WTC11 (cell line): ENCODE data around the gene FANCI. TPM values are rescaled to one million over a fixed set of nuclear protein-coding genes. Genes with fewer than 3 reads are reported as not detected.

Experiments used
- ATAC-seq: fragments of 200-7000 bp; cut with Tn5 transposase; 2 replicates; pipeline ENCODE4 v1.10.0; 2021; ENCODE audit warnings: mild to moderate bottlenecking, moderate library complexity
- CTCF ChIA-PET: fragments of 300-600 bp; sonication (Branson Sonifier 250); formaldehyde crosslinking; loops from one replicate; lab custom pipeline; 2021; ENCODE audit warnings: antibody characterized with exemption; lab: Charles Lee
- POLR2A ChIA-PET: fragments of 350-600 bp; sonication (Branson Sonifier 250); formaldehyde crosslinking; loops from one replicate; lab custom pipeline; 2021; ENCODE audit warnings: antibody characterized with exemption; lab: Charles Lee
- DNase-seq: peaks from one replicate; pipeline ENCODE4 v3.0.0; 2021; ENCODE audit warnings: low spot score
- H3K27ac Mint-ChIP-seq: 2 replicates; pipeline ENCODE4 v1.8.0; 2021; ENCODE audit warnings: mixed read lengths
- H3K27me3 Mint-ChIP-seq: 2 replicates; pipeline ENCODE4 v1.8.0; 2021; ENCODE audit warnings: low read depth, mild to moderate bottlenecking, moderate library complexity, mixed read lengths
- H3K36me3 Mint-ChIP-seq: 2 replicates; pipeline ENCODE4 v1.8.0; 2021; ENCODE audit warnings: mixed read lengths
- H3K4me1 Mint-ChIP-seq: 2 replicates; pipeline ENCODE4 v1.8.0; 2022; ENCODE audit warnings: mixed read lengths
- H3K4me3 Mint-ChIP-seq: 2 replicates; pipeline ENCODE4 v1.8.0; 2021; ENCODE audit warnings: mild to moderate bottlenecking, moderate library complexity, mixed read lengths
- H3K9me3 Mint-ChIP-seq: 2 replicates; pipeline ENCODE4 v1.8.0; 2021; ENCODE audit warnings: mixed read lengths
- ATF1 ChIP-seq: sonication (generic); formaldehyde crosslinking; IDR thresholded peaks from 2 replicates; pipeline ENCODE4 v1.8.1; 2023; ENCODE audit warnings: mild to moderate bottlenecking, moderate library complexity, missing genetic modification reagents
- ATF3 ChIP-seq: sonication (generic); formaldehyde crosslinking; conservative IDR thresholded peaks from 2 replicates; pipeline ENCODE4 v1.8.1; 2022; ENCODE audit warnings: mild to moderate bottlenecking, missing genetic modification reagents
- ATF6 ChIP-seq: sonication (generic); formaldehyde crosslinking; IDR thresholded peaks from 2 replicates; pipeline ENCODE4 v1.8.1; 2023; ENCODE audit warnings: mild to moderate bottlenecking, missing genetic modification reagents
- CREB1 ChIP-seq: sonication (generic); formaldehyde crosslinking; IDR thresholded peaks from 2 replicates; pipeline ENCODE4 v1.8.0; 2023; ENCODE audit warnings: mild to moderate bottlenecking, missing genetic modification reagents
- FOXJ3 ChIP-seq: sonication (generic); formaldehyde crosslinking; IDR thresholded peaks from 2 replicates; pipeline ENCODE4 v1.9.0; 2021; ENCODE audit warnings: missing genetic modification reagents, mild to moderate bottlenecking, borderline replicate concordance
- GABPB1 ChIP-seq: sonication (generic); formaldehyde crosslinking; IDR thresholded peaks from 2 replicates; pipeline ENCODE4 v1.8.1; 2023; ENCODE audit warnings: mild to moderate bottlenecking, missing genetic modification reagents
- HMGA2 ChIP-seq: fragments of 250-450 bp; sonication (Bioruptor Pico); IDR thresholded peaks from 2 replicates; pipeline ENCODE4 v1.4.0; 2021; ENCODE audit warnings: mild to moderate bottlenecking, moderate library complexity
- NFE2L1 ChIP-seq: sonication (generic); formaldehyde crosslinking; IDR thresholded peaks from 2 replicates; pipeline ENCODE4 v1.8.1; 2023; ENCODE audit warnings: missing genetic modification reagents
- NFYB ChIP-seq: sonication (generic); formaldehyde crosslinking; conservative IDR thresholded peaks from 2 replicates; pipeline ENCODE4 v1.8.0; 2022; ENCODE audit warnings: low read depth, missing genetic modification reagents
- PREB ChIP-seq: sonication (generic); formaldehyde crosslinking; IDR thresholded peaks from 2 replicates; pipeline ENCODE4 v1.8.1; 2022; ENCODE audit warnings: mild to moderate bottlenecking, missing genetic modification reagents, moderate library complexity, borderline replicate concordance
- RORB ChIP-seq: fragments of 250-450 bp; sonication (Bioruptor Pico); IDR thresholded peaks from 2 replicates; pipeline ENCODE4 v1.9.0; 2021; ENCODE audit warnings: mild to moderate bottlenecking
- TCF7 ChIP-seq: sonication (generic); formaldehyde crosslinking; IDR thresholded peaks from 2 replicates; pipeline ENCODE4 v1.8.0; 2022; ENCODE audit warnings: mild to moderate bottlenecking, low read depth, missing genetic modification reagents, moderate library complexity
- TP53 ChIP-seq: sonication (generic); formaldehyde crosslinking; IDR thresholded peaks from 2 replicates; pipeline ENCODE4 v1.8.1; 2023; ENCODE audit warnings: mild to moderate bottlenecking, missing genetic modification reagents
- USF1 ChIP-seq: sonication (generic); formaldehyde crosslinking; IDR thresholded peaks from 2 replicates; pipeline ENCODE4 v1.8.0; 2022; ENCODE audit warnings: mild to moderate bottlenecking, missing genetic modification reagents
- ZNF281 ChIP-seq: sonication (generic); formaldehyde crosslinking; IDR thresholded peaks from 2 replicates; pipeline ENCODE4 v1.8.0; 2023; ENCODE audit warnings: mild to moderate bottlenecking, missing genetic modification reagents
- total RNA-seq: library from RNA; stranded (reverse); gene quantifications from 3 replicates; pipeline ENCODE4 v1.2.3, GENCODE V29; 2021

The FANCI gene
- total RNA-seq, 1 experiment from 2014 or later = 108 TPM

GRCh38 chr15:89319678-89320077 is 75.9 kb downstream of the FANCI start:
- TF ChIP-seq ATF6 (CRISPR knock-in tag) = no peak
- TF ChIP-seq CREB1 = no peak
- TF ChIP-seq GABPB1 (CRISPR knock-in tag) = no peak
- no peak for TF ChIP-seq NFYB (CRISPR knock-in tag)
- no peak for TF ChIP-seq USF1 (CRISPR knock-in tag)
- TF ChIP-seq PREB (CRISPR knock-in tag) = no peak
- TF ChIP-seq ATF1 (CRISPR knock-in tag) = no peak
- TF ChIP-seq NFE2L1 = no peak
- no peak overlapping the region for H3K27ac Mint-ChIP-seq
- DNase-seq (no peak), ATAC-seq (no peak)
- H3K27me3 Mint-ChIP-seq = no peaks in the 10 kb centered on the region
- ChIA-PET POLR2A (no interaction called here), CTCF (interaction anchor here (0.7 kb wide), 1 partner anchor 113 kb away, joined by 3 read pairs; no protein-coding TSS in a partner anchor)
- H3K9me3 Mint-ChIP-seq = no peaks in the 10 kb centered on the region
- H3K4me1 Mint-ChIP-seq = no peaks in the 10 kb centered on the region
- peaks cover 81% of the 10 kb centered on the region for H3K36me3 Mint-ChIP-seq
- no peak overlapping the region for H3K4me3 Mint-ChIP-seq

GRCh38 chr15:89320200-89320599 is 76.4 kb downstream of the FANCI start:
- DNase-seq (no peak), ATAC-seq (no peak)
- H3K4me3 Mint-ChIP-seq = no peak overlapping the region
- no peaks in the 10 kb centered on the region for H3K27me3 Mint-ChIP-seq
- H3K27ac Mint-ChIP-seq = no peak overlapping the region
- no peaks in the 10 kb centered on the region for H3K4me1 Mint-ChIP-seq
- TF ChIP-seq HMGA2 = no peak
- TF ChIP-seq TP53 (CRISPR knock-in tag) = no peak
- TF ChIP-seq FOXJ3 (CRISPR knock-in tag) = no peak
- no peak for TF ChIP-seq TCF7 (CRISPR knock-in tag)
- TF ChIP-seq RORB (CRISPR knock-in tag) = no peak
- no peak for TF ChIP-seq ZNF281 (CRISPR knock-in tag)
- no peak for TF ChIP-seq ATF3 (CRISPR knock-in tag)
- CTCF ChIA-PET = interaction anchor here (0.7 kb wide), 1 partner anchor 114 kb away, joined by 3 read pairs; no protein-coding TSS in a partner anchor
- H3K9me3 Mint-ChIP-seq = no peaks in the 10 kb centered on the region
- peaks cover 83% of the 10 kb centered on the region for H3K36me3 Mint-ChIP-seq
- POLR2A ChIA-PET = no interaction called here
